HG02885 (cell line): ENCODE measurements around the gene SNX17.

ENCODE experiments used
- ATAC-seq: cut with Tn5 transposase; IDR thresholded peaks from one replicate; pipeline ENCODE4 v1.9.1; 2021; ENCODE audit warnings: mild to moderate bottlenecking; ENCODE audit not compliant: unreplicated experiment, poor library complexity

Gene SNX17

GRCh38 chr2:27363933-27364332 lies 6.5 kb upstream of the SNX17 start:
- ATAC-seq, result no peak

- ATAC-seq, result peak; percentile 10
Measured at GRCh38 chr2:27369471-27370025, 868 bp upstream of the SNX17 start.

GRCh38 chr2:27370816-27371620 lies 602 bp downstream of the SNX17 start:
- ATAC-seq, result peak; percentile 26

GRCh38 chr2:27372937-27373336 lies 2.5 kb downstream of the SNX17 start:
- no peak for ATAC-seq

GRCh38 chr2:27373567-27373966 lies 3.2 kb downstream of the SNX17 start:
- no peak for ATAC-seq

GRCh38 chr2:27375513-27376099 lies 5.2 kb downstream of the SNX17 start:
- ATAC-seq, result no peak

GRCh38 chr2:27376151-27376865 lies 5.9 kb downstream of the SNX17 start:
- no peak for ATAC-seq

GRCh38 chr2:27376866-27377617 lies 6.6 kb downstream of the SNX17 start:
- ATAC-seq, result no peak

- no peak for ATAC-seq
Measured at GRCh38 chr2:27377618-27378095, 7.2 kb downstream of the SNX17 start.

- ATAC-seq, result no peak
Measured at GRCh38 chr2:27378096-27378808, 7.8 kb downstream of the SNX17 start.

- no peak for ATAC-seq
Measured at GRCh38 chr2:27378809-27379290, 8.4 kb downstream of the SNX17 start.

- ATAC-seq, result no peak
Measured at GRCh38 chr2:27379383-27379835, 9.0 kb downstream of the SNX17 start.

- peak; percentile 40 for ATAC-seq
Measured at GRCh38 chr2:27379836-27380625, 9.6 kb downstream of the SNX17 start.

- ATAC-seq, result peak; percentile 92
Measured at GRCh38 chr2:27380626-27381545, 10.5 kb downstream of the SNX17 start, which contains the start of gene ZNF513. TSS of gene ZNF513 (minus strand) at chr2:27380734. CDS start at chr2:27380526, 208 bp downstream.

- no peak for ATAC-seq
Measured at GRCh38 chr2:27381577-27382181, 11.3 kb downstream of the SNX17 start.

GRCh38 chr2:27390822-27391679 lies 20.6 kb downstream of the SNX17 start:
- no peak for ATAC-seq
